Mesendoderm (in vitro differentiated cells): ENCODE measurements around the gene TRABD2A.
"Not testable (repeated sequence)": the region's sequence is repeated elsewhere in the genome, so short reads cannot be mapped to it uniquely, and the experiment has no call there.

Source experiments
- DNase-seq: peaks from one replicate; pipeline ENCODE4 v3.0.0; 2013
- H2AK5ac ChIP-seq: 2 replicates; pipeline ENCODE4 v1.6.1; 2013; ENCODE audit warnings: low read length, inconsistent platforms
- H2BK120ac ChIP-seq: 2 replicates; pipeline ENCODE4 v1.6.1; 2013; ENCODE audit warnings: low read depth, mild to moderate bottlenecking, low read length, moderate library complexity, mixed read lengths
- H2BK15ac ChIP-seq: replicated peaks from 2 replicates; pipeline ENCODE4 v1.6.1; 2013; ENCODE audit warnings: low read depth, mild to moderate bottlenecking, moderate library complexity
- H2BK5ac ChIP-seq: 2 replicates; pipeline ENCODE4 v1.6.1; 2013; ENCODE audit warnings: low read length, inconsistent platforms
- H3K18ac ChIP-seq: 2 replicates; pipeline ENCODE4 v1.6.1; 2013; ENCODE audit warnings: mild to moderate bottlenecking, low read length, mixed read lengths
- H3K23ac ChIP-seq: one replicate; pipeline ENCODE4 v1.6.1; 2013; ENCODE audit warnings: low read length
- H3K27ac ChIP-seq: 2 replicates; pipeline ENCODE4 v1.5.1; 2013; ENCODE audit warnings: low read depth, mild to moderate bottlenecking, inconsistent platforms, low read length, moderate library complexity
- H3K27me3 ChIP-seq: 2 replicates; pipeline ENCODE4 v1.6.1; 2013; ENCODE audit warnings: low read length, control low read depth, mild to moderate bottlenecking, inconsistent platforms; ENCODE audit not compliant: insufficient read depth, poor library complexity
- H3K36me3 ChIP-seq: 2 replicates; pipeline ENCODE4 v1.6.1; 2013; ENCODE audit warnings: low read length, inconsistent platforms; ENCODE audit not compliant: control insufficient read depth, insufficient read depth
- H3K4ac ChIP-seq: one replicate; pipeline ENCODE4 v1.6.1; 2013; ENCODE audit warnings: low read depth, mild to moderate bottlenecking, low read length, moderate library complexity
- H3K4me1 ChIP-seq: 2 replicates; pipeline ENCODE4 v1.6.1; 2013; ENCODE audit warnings: low read depth, low read length, inconsistent platforms; ENCODE audit not compliant: control insufficient read depth
- H3K4me2 ChIP-seq: 2 replicates; pipeline ENCODE4 v1.6.1; 2013; ENCODE audit warnings: low read length
- H3K4me3 ChIP-seq: 2 replicates; pipeline ENCODE4 v1.5.1; 2013; ENCODE audit warnings: mild to moderate bottlenecking, low read length
- H3K56ac ChIP-seq: one replicate; pipeline ENCODE4 v1.6.1; 2013; ENCODE audit warnings: low read length
- H3K79me1 ChIP-seq: 2 replicates; pipeline ENCODE4 v1.6.1; 2013; ENCODE audit warnings: low read length, inconsistent platforms
- H3K79me2 ChIP-seq: 2 replicates; pipeline ENCODE4 v1.6.1; 2013; ENCODE audit warnings: mild to moderate bottlenecking, low read length; ENCODE audit not compliant: control insufficient read depth, insufficient read depth
- H3K9ac ChIP-seq: 2 replicates; pipeline ENCODE4 v1.6.1; 2013; ENCODE audit warnings: low read length, inconsistent platforms
- H4K5ac ChIP-seq: one replicate; pipeline ENCODE4 v1.6.1; 2013; ENCODE audit warnings: low read length
- H4K8ac ChIP-seq: one replicate; pipeline ENCODE4 v1.6.1; 2013; ENCODE audit warnings: low read depth, mild to moderate bottlenecking, control low read depth, low read length, moderate library complexity
- WGBS: extraction: QIAGEN DNeasy Blood & Tissue Kit; methylation state at CpG from one replicate; pipeline ENCODE4 v1.1.7; 2013; ENCODE audit warnings: low lambda C conversion rate, missing lambda C conversion rate; ENCODE audit not compliant: insufficient coverage; ENCODE audit errors: extremely low coverage; 5-methylcytosine and 5-hydroxymethylcytosine counted together

TRABD2A gene

DNA sequence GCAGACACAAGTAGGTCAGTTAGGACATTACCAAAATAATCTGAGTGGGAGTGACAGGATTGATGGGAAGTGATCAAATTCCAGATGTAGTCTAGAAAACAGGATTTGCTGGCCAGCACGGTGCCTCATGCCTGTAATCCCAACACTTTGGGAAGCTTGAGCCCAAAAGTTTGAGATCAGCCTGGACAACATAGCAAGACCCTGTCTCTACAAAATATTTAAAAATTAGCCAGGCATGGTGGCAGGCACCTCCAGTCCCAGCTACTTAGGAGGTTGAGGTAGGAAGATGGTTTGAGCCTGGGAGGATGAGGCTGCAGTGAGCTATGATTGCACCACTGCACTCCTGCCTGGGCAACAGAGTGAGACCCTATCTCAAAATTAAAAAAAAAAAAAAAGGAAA, 5.3 kb downstream of the TRABD2A start:
- not testable (repeated sequence) for DNase-seq, H3K4me3 ChIP-seq, H3K18ac ChIP-seq, H2AK5ac ChIP-seq, H3K79me1 ChIP-seq, H3K4me2 ChIP-seq, H3K79me2 ChIP-seq, H3K23ac ChIP-seq, H2BK5ac ChIP-seq, H3K27ac ChIP-seq, H2BK120ac ChIP-seq, H4K8ac ChIP-seq, H3K4ac ChIP-seq, H3K9ac ChIP-seq, H2BK15ac ChIP-seq, H3K56ac ChIP-seq, H3K36me3 ChIP-seq, H3K4me1 ChIP-seq, H4K5ac ChIP-seq
- WGBS, result no CpG with 5 or more reads among the region's 1 CpG
- H3K27me3 ChIP-seq, result peaks cover 20% of the 10 kb centered on the region

DNA sequence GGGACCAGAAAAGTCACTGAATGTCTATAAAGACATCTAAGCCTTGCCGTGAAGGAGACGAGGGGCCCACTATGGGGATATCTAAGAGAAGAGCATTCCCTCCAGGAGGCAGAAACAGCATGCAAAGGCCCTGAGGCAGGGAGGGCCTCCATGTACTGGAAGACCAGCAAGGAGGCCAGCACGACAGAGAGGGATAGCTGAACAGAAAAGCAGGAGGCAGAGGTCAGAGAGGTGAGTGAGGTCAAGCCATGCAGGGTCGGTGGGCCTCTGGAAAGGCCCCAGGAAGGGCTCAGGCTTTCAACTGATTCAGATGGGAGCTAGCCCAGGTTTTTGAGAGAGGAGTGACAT, 5.7 kb downstream of the TRABD2A start:
- Histone ChIP-seq H3K9ac (no peak overlapping the region), H2BK5ac (no peak overlapping the region), H2AK5ac (no peak overlapping the region), H3K4me2 (no peak overlapping the region), H3K27me3 (peaks cover 16% of the 10 kb centered on the region), H3K36me3 (no peaks in the 10 kb centered on the region), H2BK15ac (no peak overlapping the region), H2BK120ac (no peak overlapping the region), H3K79me1 (no peaks in the 10 kb centered on the region), H3K56ac (no peak overlapping the region), H4K5ac (no peak overlapping the region), H3K23ac (no peak overlapping the region), H3K4me1 (peaks cover 2% of the 10 kb centered on the region), H3K79me2 (no peaks in the 10 kb centered on the region), H3K4me3 (no peak overlapping the region), H4K8ac (no peak overlapping the region), H3K27ac (no peak overlapping the region), H3K18ac (no peak overlapping the region), H3K4ac (no peak overlapping the region)
- DNase-seq, result no peak
- WGBS, result no CpG with 5 or more reads among the region's 4 CpGs

DNA sequence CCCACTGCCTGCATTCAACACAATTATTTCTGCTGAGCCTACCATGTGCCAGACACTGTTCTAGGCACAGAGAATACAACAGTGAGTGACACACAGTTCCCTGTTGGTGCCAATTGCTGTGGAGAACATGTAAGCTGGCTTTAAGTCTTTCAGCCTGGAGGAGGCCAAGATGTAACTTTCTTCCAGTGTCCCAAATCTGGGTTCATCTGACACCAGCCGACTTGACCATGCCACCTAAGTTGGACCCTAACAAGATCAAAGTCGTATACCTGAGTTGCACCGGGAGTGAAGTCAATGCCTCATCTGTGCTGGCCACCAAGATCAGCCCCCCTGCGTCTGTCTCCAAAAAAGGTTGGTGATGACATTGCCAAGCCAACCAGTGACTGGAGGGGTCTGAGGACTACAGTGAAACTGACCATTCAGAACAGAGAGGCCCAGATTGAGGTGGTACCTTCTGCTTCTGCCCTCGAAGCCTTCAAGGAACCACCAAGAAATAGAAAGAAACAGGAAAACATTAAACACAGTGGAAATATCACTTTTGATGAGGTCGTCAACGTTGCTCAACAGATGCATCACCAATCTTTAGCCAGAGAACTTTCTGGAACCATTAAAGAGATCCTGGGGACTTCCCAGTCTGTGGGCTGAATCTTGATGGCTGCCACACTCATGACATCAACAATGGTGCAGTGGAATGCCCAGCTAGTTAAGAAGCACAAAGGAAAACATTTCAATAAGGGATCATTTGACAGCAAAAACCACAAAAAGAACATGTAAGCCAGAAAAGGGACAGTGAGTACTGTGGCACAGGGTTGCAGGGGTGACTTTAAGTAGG, 6.3 kb downstream of the TRABD2A start:
- no CpG with 5 or more reads among the region's 7 CpGs for WGBS
- DNase-seq, result no peak
- H3K4ac ChIP-seq, result no peak overlapping the region
- H3K27me3 ChIP-seq, result peaks cover 13% of the 10 kb centered on the region
- no peak overlapping the region for H2BK15ac ChIP-seq
- H2BK5ac ChIP-seq, result no peak overlapping the region
- no peak overlapping the region for H3K56ac ChIP-seq
- H3K79me1 ChIP-seq, result no peaks in the 10 kb centered on the region
- no peak overlapping the region for H4K5ac ChIP-seq
- no peaks in the 10 kb centered on the region for H3K79me2 ChIP-seq
- no peaks in the 10 kb centered on the region for H3K36me3 ChIP-seq
- H3K9ac ChIP-seq, result no peak overlapping the region
- no peak overlapping the region for H3K27ac ChIP-seq
- no peaks in the 10 kb centered on the region for H3K4me1 ChIP-seq
- no peak overlapping the region for H2AK5ac ChIP-seq
- no peak overlapping the region for H2BK120ac ChIP-seq
- H3K4me2 ChIP-seq, result no peak overlapping the region
- H3K4me3 ChIP-seq, result no peak overlapping the region
- no peak overlapping the region for H3K23ac ChIP-seq
- H3K18ac ChIP-seq, result no peak overlapping the region
- H4K8ac ChIP-seq, result no peak overlapping the region

DNA sequence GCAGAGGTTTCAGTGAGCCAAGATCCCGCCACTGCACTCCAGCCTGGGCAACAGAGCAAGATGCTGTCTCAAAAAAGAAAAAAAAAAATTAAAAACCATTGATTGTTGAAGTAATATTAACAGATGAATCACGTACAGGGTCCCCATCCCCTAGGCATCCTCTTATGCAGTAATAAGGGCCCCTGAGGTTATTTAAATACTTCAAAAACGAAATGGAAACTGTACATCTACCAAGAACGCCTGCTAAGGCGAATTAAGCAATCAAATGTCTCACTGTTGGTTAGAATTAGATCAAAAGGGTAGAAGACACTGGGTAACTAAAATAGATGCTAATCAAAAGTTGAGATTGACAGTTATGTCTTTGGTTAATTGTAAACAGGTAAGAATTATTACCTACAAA, 7.5 kb downstream of the TRABD2A start:
- no peaks in the 10 kb centered on the region for H3K4me1 ChIP-seq
- H3K23ac ChIP-seq, result no peak overlapping the region
- no peak overlapping the region for H4K5ac ChIP-seq
- no peaks in the 10 kb centered on the region for H3K36me3 ChIP-seq
- no peak overlapping the region for H2BK5ac ChIP-seq
- no peak overlapping the region for H3K4ac ChIP-seq
- no peak overlapping the region for H3K27ac ChIP-seq
- no peak overlapping the region for H4K8ac ChIP-seq
- H2BK120ac ChIP-seq, result no peak overlapping the region
- H3K9ac ChIP-seq, result no peak overlapping the region
- no peak for DNase-seq
- no peak overlapping the region for H3K4me2 ChIP-seq
- no peak overlapping the region for H2AK5ac ChIP-seq
- no peaks in the 10 kb centered on the region for H3K79me1 ChIP-seq
- no peak overlapping the region for H3K56ac ChIP-seq
- WGBS, result no CpG with 5 or more reads among the region's 5 CpGs
- no peak overlapping the region for H2BK15ac ChIP-seq
- no peak overlapping the region for H3K4me3 ChIP-seq
- H3K27me3 ChIP-seq, result peaks cover 4% of the 10 kb centered on the region
- H3K79me2 ChIP-seq, result no peaks in the 10 kb centered on the region
- no peak overlapping the region for H3K18ac ChIP-seq

DNA sequence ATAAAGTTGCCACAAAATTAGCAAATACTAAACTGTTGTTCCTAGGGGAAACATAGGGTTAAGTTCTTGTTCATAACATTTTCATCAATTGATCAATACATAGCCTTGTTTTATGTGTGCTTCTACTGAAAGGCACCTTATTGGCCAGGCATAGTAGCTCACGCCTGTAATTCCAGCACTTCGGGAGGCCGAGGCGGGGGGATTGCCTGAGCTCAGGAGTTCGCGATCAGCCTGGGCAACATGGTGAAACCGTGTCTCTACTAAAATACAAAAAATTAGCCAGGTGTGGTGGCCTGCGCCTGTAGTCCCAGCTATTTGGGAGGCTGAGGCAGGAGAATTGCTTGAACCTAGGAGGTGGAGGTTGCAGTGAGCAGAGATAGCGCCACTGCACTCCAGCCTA, 8.2 kb downstream of the TRABD2A start:
- not testable (repeated sequence) for H3K36me3 ChIP-seq, H3K4ac ChIP-seq, DNase-seq, H4K8ac ChIP-seq, H3K27ac ChIP-seq, H3K79me2 ChIP-seq, H3K4me3 ChIP-seq, H3K79me1 ChIP-seq, H3K27me3 ChIP-seq, H3K4me1 ChIP-seq, H3K4me2 ChIP-seq, H4K5ac ChIP-seq, H2BK120ac ChIP-seq, H3K56ac ChIP-seq, H3K18ac ChIP-seq, H3K23ac ChIP-seq, H2AK5ac ChIP-seq, H3K9ac ChIP-seq, H2BK5ac ChIP-seq, H2BK15ac ChIP-seq
- WGBS, result no CpG with 5 or more reads among the region's 9 CpGs

DNA sequence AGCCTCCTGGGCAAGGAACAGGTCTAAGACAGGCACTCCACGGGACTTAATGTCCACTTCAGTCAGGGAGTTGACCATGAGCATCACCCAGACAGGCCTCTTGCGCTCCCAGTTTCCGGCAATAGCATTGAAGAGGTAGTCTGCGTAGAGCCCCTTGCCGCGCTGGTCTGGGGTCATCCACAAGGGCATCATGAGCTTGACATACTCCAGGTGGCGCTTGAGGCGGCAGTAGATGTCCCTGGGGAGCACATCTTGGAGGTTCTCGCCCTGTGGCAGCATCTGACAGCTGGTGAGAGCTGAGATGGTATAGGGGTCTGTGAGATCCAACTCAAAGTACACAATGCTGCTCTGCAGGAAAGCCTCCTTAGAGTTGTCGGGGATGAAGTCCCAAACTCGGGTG, 10.6 kb downstream of the TRABD2A start:
- no CpG with 5 or more reads among the region's 11 CpGs for WGBS
- DNase-seq, result peak; percentile 17
- Histone ChIP-seq H3K4me1 (no peaks in the 10 kb centered on the region), H3K4ac (no peak overlapping the region), H2BK120ac (no peak overlapping the region), H3K4me3 (no peak overlapping the region), H3K79me2 (no peaks in the 10 kb centered on the region), H3K9ac (no peak overlapping the region), H3K18ac (no peak overlapping the region), H3K79me1 (no peaks in the 10 kb centered on the region), H2AK5ac (no peak overlapping the region), H2BK5ac (no peak overlapping the region), H3K27me3 (no peaks in the 10 kb centered on the region), H3K4me2 (no peak overlapping the region), H4K8ac (no peak overlapping the region), H3K27ac (no peak overlapping the region), H3K56ac (no peak overlapping the region), H3K36me3 (no peaks in the 10 kb centered on the region), H3K23ac (no peak overlapping the region), H4K5ac (no peak overlapping the region), H2BK15ac (no peak overlapping the region)
